Epithelial cell of proximal tubule (primary cell): Measurements from ENCODE around the gene FRMPD2. TPM values are rescaled to one million over a fixed set of nuclear protein-coding genes. Genes with fewer than 3 reads are reported as not detected.
"Not testable (repeated sequence)": the region's sequence is repeated elsewhere in the genome, so short reads cannot be mapped to it uniquely, and the experiment has no call there.

Experiments used
- DNase-seq: peaks from one replicate; pipeline ENCODE4 v3.0.0-alpha.2; 2011; ENCODE audit warnings: low read depth
- H3K4me3 ChIP-seq: 2 replicates; pipeline ENCODE4 v1.5.1; 2011; ENCODE audit warnings: low read depth, mild to moderate bottlenecking, low read length
- CTCF ChIP-seq: conservative IDR thresholded peaks from 2 replicates; pipeline ENCODE4 v1.5.1; 2012; ENCODE audit warnings: low read depth, mild to moderate bottlenecking, low read length
- total RNA-seq: library from RNA; depleted of rRNA; stranded (reverse); fragments of >200 nt; gene quantifications from 2 replicates; pipeline ENCODE4 v1.2.3, GENCODE V29; 2015

Gene FRMPD2
- total RNA-seq, 1 donor from 2014 or later, result under 0.01 TPM

- H3K4me3 ChIP-seq, result no peak overlapping the region
- DNase-seq, result no peak
- no peak for TF ChIP-seq CTCF
Measured at GRCh38 chr10:48187126-48187525, 87.4 kb downstream of the FRMPD2 start.

- not testable (repeated sequence) for DNase-seq, H3K4me3 ChIP-seq
Measured at GRCh38 chr10:48186264-48186804, 88.2 kb downstream of the FRMPD2 start.

- DNase-seq, result no peak
- TF ChIP-seq CTCF, result no peak
- no peak overlapping the region for H3K4me3 ChIP-seq
Measured at GRCh38 chr10:48184224-48184623, 90.3 kb downstream of the FRMPD2 start.

GRCh38 chr10:48172715-48173114, 101.8 kb downstream of the FRMPD2 start:
- not testable (repeated sequence) for DNase-seq, H3K4me3 ChIP-seq

GRCh38 chr10:48160670-48161069, 113.8 kb downstream of the FRMPD2 start:
- H3K4me3 ChIP-seq, DNase-seq: not testable (repeated sequence)
- TF ChIP-seq CTCF, result peak; percentile 17

GRCh38 chr10:48160163-48160562, 114.3 kb downstream of the FRMPD2 start:
- DNase-seq, H3K4me3 ChIP-seq: not testable (repeated sequence)

GRCh38 chr10:48154211-48155140, 120.0 kb downstream of the FRMPD2 start:
- not testable (repeated sequence) for DNase-seq, H3K4me3 ChIP-seq

GRCh38 chr10:48147643-48148042, 126.9 kb downstream of the FRMPD2 start:
- not testable (repeated sequence) for H3K4me3 ChIP-seq, DNase-seq

- not testable (repeated sequence) for H3K4me3 ChIP-seq, DNase-seq
Measured at GRCh38 chr10:48143721-48144642, 130.5 kb downstream of the FRMPD2 start.

GRCh38 chr10:48140949-48141348, 133.5 kb downstream of the FRMPD2 start:
- not testable (repeated sequence) for H3K4me3 ChIP-seq, DNase-seq

GRCh38 chr10:48139953-48140850, 134.3 kb downstream of the FRMPD2 start:
- not testable (repeated sequence) for DNase-seq, H3K4me3 ChIP-seq

GRCh38 chr10:48128954-48129353, 145.5 kb downstream of the FRMPD2 start:
- H3K4me3 ChIP-seq, DNase-seq: not testable (repeated sequence)

GRCh38 chr10:48126251-48126650, 148.2 kb downstream of the FRMPD2 start:
- H3K4me3 ChIP-seq, DNase-seq: not testable (repeated sequence)

GRCh38 chr10:48125631-48126030, 148.9 kb downstream of the FRMPD2 start:
- not testable (repeated sequence) for H3K4me3 ChIP-seq, DNase-seq
